Stimulated activated CD4-positive, alpha-beta T cell treated with anti-CD3 and anti-CD28 coated beads, Interleukin-4, amount 100 ng/mL, for 4 hours (primary cell): ENCODE measurements around the gene ABI3BP.

Experiments used
- DNase-seq, 2 experiments: peaks; one replicate each; pipeline ENCODE4 v3.0.0-alpha.2; 2020

The ABI3BP gene

DNA sequence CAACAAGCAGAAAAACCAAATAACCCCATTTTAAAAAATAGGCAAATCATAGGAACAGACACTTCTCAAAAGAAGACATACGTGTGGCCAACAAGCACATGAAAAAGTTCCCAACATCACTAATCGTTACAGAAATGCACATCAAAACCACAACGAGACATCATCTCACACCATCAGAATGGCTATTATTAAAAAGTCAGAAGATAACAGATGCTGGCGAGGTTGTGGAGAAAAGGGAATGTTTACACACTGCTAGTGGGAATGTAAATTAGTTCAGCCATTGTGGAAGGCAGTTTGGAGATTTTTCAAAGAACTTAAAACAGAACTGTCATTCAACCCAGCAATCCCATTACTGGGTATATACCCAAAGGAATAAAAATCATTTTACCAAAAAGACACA lies 60.7 kb downstream of the ABI3BP start:
- no peak for DNase-seq

DNA sequence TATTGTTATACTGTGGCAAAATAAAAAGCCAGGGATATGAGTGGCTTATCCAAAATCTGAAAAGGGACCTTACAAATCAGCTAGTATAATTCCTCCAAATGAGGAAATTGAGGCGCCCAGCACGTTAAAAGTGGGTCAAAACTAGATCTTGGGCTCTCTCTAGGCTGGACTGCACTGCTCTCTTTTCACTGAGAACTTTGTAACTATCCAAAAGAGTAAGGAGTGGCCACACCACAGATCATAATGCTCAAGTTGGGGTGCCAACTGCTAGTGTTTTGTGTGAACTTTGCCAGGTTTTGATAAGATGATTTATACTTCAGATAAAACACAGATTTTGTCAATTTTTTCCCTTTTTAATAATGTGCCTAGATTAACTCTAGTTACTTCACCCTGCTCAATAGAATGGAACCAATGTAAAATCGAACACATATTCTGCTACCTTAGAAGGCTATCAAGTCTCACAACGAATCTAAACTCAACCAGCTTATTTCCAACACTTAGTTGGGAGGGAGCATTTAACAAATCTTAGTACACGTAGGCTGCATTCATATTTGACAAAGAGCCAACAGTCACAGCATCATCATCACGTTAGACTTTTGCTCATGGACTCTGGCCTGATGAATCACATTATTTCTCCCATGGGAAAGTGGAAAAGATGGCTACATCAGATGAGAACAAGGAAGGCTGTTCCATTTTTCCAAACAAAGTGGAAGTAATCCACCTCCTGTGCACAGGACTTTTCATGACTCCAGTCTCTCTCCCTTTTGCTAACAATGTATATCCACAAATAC lies 64.4 kb downstream of the ABI3BP start:
- DNase-seq, result no peak

GRCh38 chr3:100927775-100928174 lies 65.4 kb downstream of the ABI3BP start:
- DNase-seq, result no peak

GRCh38 chr3:100915706-100916495 lies 77.3 kb downstream of the ABI3BP start:
- DNase-seq, result no peak

GRCh38 chr3:100913870-100914648 lies 79.2 kb downstream of the ABI3BP start:
- DNase-seq, result no peak

GRCh38 chr3:100912976-100913545 lies 80.2 kb downstream of the ABI3BP start:
- DNase-seq, result no peak

DNA sequence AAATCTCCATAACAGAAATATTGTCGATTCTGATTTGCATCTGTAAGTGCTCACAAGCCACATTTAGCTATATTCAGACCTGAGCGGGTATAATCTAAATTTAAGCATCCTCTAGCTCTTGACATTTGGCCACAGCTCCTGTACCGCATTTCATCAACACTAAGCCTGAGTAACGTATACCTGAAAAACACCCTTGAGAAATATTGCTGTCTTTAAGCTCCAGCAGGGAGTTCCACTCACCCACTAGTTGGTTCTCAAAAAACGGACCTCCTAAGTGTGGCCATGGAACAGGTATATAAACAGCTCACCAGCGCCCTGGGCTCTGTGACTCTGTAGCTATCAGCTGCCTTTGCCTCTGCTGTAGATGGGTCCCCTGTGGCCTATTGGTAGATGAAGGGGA lies 80.7 kb downstream of the ABI3BP start:
- DNase-seq, result no peak

DNA sequence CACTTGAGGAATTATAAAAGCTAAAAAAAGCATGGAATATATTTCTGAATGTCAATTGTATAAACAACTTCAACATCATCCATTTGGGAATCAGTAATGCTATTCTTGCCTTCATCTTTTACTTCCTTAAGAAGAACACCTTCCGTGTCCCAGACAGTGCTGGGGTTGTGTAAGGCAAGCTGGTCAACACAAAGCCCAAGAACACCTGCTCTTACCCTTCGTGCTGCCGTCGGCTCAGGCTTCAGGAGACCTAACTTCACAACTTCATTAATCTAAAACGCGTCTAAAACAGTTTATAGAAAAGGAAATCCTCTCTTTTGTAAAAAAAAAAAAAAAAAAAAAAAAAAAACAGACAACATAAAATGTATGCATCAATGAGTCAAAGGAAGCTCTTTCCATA lies 81.3 kb downstream of the ABI3BP start:
- DNase-seq, result no peak

- DNase-seq, result no peak
Observed at GRCh38 chr3:100910986-100911385, 82.2 kb downstream of the ABI3BP start.

DNA sequence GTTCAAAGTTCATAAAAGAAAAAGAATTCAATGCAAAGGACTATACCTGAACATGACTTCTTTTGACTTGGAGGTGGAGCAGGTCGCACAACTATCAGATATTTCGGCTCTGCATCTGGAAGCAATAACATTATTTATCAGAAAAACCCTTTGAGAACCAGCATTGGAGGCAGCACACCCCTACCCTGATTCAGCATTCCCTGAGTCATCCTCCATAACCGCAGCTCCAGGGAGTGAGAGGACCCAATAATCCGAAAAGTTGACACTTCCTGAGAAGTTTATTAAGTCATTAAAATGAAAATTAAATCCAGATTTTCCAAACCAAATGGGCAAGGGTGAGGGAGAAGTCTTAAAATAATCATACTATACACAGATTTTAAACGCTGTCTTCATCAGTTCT lies 90.6 kb downstream of the ABI3BP start:
- DNase-seq, result no peak

GRCh38 chr3:100900671-100901335 lies 92.4 kb downstream of the ABI3BP start:
- DNase-seq, result no peak

- no peak for DNase-seq
Observed at GRCh38 chr3:100899440-100900091, 93.7 kb downstream of the ABI3BP start.

DNA sequence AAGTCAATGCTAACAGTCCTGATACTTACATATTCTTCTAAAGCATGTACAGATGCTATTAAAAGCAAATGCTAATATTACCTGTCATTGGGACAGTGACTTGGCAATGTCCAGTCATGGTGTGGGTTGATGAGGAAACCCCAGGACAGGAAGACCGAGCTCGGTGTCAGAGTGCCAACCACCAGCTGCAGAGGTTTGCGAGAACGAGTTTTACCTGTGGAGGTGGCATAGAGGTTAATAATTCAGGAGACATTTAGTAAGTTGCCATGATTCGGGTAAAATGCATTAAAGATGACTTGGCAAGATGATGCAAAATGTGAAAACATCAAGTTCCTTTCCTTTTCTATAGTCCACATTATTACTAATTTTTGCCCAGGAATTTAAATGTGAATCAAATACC lies 94.5 kb downstream of the ABI3BP start:
- DNase-seq, result no peak

DNA sequence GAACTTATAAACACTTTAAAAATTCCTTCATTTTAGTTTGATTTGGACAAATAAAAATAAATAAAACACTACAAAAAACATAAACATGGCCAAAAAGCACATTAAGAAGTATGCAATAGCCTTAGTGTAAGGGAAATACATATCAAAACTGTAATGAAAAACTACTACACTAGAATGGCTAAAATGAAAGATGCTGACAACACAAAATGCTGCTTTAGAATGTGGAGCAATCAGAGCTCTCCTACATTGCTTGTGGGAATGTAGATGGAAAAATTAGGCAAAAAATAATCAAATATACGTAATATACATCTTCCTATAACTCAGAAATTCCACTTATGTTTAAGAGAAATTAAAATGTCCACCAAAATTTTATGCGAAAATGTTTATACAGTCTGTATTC lies 96.2 kb downstream of the ABI3BP start:
- DNase-seq, result no peak

- no peak for DNase-seq
Observed at GRCh38 chr3:100893590-100893989, 99.6 kb downstream of the ABI3BP start.

GRCh38 chr3:100893108-100893507 lies 100.1 kb downstream of the ABI3BP start:
- no peak for DNase-seq

- no peak for DNase-seq
Observed at GRCh38 chr3:100891827-100892226, 101.4 kb downstream of the ABI3BP start.

GRCh38 chr3:100891033-100891432 lies 102.2 kb downstream of the ABI3BP start:
- no peak for DNase-seq

DNA sequence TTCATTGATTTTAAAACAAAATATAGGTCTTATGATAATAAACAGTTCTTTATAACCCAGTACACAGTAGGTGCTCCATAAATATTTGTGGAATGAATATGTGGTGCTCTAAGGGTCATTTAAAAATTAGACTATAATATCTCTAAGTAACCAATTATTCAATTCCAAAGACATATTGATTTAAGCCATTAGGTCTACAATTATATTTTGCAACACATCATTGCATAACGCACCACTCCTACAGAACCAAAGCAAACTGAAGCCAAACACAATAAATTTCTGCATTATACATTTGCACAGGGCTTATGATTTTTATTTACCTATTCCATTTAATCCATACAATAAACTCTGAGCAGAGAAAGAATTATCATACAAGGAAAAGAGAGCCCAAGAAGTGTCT lies 104.3 kb downstream of the ABI3BP start:
- no peak for DNase-seq

DNA sequence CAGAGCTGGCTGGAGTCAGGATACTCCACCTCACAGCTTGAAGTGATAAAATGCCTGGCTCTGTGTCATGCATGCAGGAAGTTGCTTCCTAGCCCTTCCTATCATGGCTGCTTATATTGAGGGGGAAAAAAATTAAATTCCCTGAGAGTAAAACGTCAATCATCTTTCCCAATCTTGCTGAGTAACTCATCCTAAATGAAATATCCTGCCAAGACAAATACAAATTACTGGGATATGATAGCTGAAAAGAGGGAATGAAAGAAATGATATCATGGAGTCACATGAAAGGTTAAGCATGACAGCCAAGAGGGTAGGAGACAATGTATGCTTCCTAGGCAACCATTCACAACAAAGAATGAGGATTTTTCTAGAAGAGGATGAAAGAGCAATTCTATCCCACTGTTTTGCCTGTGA lies 110.6 kb downstream of the ABI3BP start:
- no peak for DNase-seq

- no peak for DNase-seq
Observed at GRCh38 chr3:100880845-100881244, 112.4 kb downstream of the ABI3BP start.

- no peak for DNase-seq
Observed at GRCh38 chr3:100880072-100880471, 113.1 kb downstream of the ABI3BP start.
